Natural killer cell (primary cell): ENCODE results near the gene GPRIN1. TPM values are rescaled to one million over a fixed set of nuclear protein-coding genes. Genes with fewer than 3 reads are reported as not detected.

Experiments used
- ATAC-seq, 3 donors: fragments of 150-1000 bp in 2 of 3; fragments of 200-7000 bp in 1 of 3; cut with Tn5 transposase; 1 replicate in 1 of 3; 2 replicates in 2 of 3; pipeline ENCODE4 v1.10.0; 2021; ENCODE audit warnings: mild to moderate bottlenecking in 2 of 3, moderate library complexity in 2 of 3
- DNase-seq, 2 donors: peaks; one replicate each; pipeline versions ENCODE4 v3.0.0 to v3.0.0-alpha.2; 2013 to 2021; ENCODE audit warnings: mixed read lengths in 1 of 2
- H3K27ac ChIP-seq: one replicate; pipeline ENCODE4 v1.5.1; 2013; ENCODE audit warnings: mild to moderate bottlenecking, low read length
- H3K27me3 ChIP-seq: one replicate; pipeline ENCODE4 v1.6.1; 2013; ENCODE audit warnings: low read length; ENCODE audit not compliant: control insufficient read depth, insufficient read depth
- H3K36me3 ChIP-seq: one replicate; pipeline ENCODE4 v1.6.1; 2013; ENCODE audit warnings: low read length; ENCODE audit not compliant: control insufficient read depth, insufficient read depth
- H3K4me1 ChIP-seq: one replicate; pipeline ENCODE4 v1.6.1; 2013; ENCODE audit warnings: low read length; ENCODE audit not compliant: control insufficient read depth, insufficient read depth
- H3K4me3 ChIP-seq: one replicate; pipeline ENCODE4 v1.5.1; 2013; ENCODE audit warnings: low read length
- H3K9me3 ChIP-seq: one replicate; pipeline ENCODE4 v1.6.1; 2013; ENCODE audit warnings: low read length; ENCODE audit not compliant: control insufficient read depth, insufficient read depth
- H3K27ac Mint-ChIP-seq, 2 donors: one replicate each; pipeline ENCODE4 v1.8.0; 2022; ENCODE audit warnings: mild to moderate bottlenecking in 2 of 2, mixed read lengths in 2 of 2, moderate library complexity in 1 of 2
- H3K27me3 Mint-ChIP-seq, 2 donors: one replicate each; pipeline ENCODE4 v1.8.0; 2022; ENCODE audit warnings: low read depth in 2 of 2, mixed read lengths in 2 of 2
- H3K36me3 Mint-ChIP-seq: one replicate; pipeline ENCODE4 v1.8.0; 2022; ENCODE audit warnings: mixed read lengths
- H3K4me1 Mint-ChIP-seq, 2 donors: one replicate each; pipeline ENCODE4 v1.8.0; 2022; ENCODE audit warnings: mixed read lengths in 2 of 2
- H3K4me3 Mint-ChIP-seq: one replicate; pipeline ENCODE4 v1.8.0; 2022; ENCODE audit warnings: mild to moderate bottlenecking, moderate library complexity, mixed read lengths
- H3K9me3 Mint-ChIP-seq, 2 donors: one replicate each; pipeline ENCODE4 v1.8.0; 2022; ENCODE audit warnings: mixed read lengths in 2 of 2
- WGBS: methylation state at CpG from one replicate; pipeline ENCODE4 v1.1.7; 2013; ENCODE audit warnings: missing lambda C conversion rate; ENCODE audit not compliant: insufficient coverage; 5-methylcytosine and 5-hydroxymethylcytosine counted together
- intact Hi-C: fragments of 100-400 bp; cut with micrococcal nuclease; formaldehyde crosslinking; loops from one replicate; pipeline ENCODE4 v1.14.2; 2022
- total RNA-seq, 4 donors: library from RNA; stranded (reverse); fragments of 120-200 nt in 1 of 4; gene quantifications; one replicate each; pipeline versions ENCODE4 v1.2.3 to v1.2.4, GENCODE V29; 2013 to 2022
- TF ChIP-seq, protein P1 (sequence below): fragments of 200-600 bp; IDR thresholded peaks from one replicate; pipeline ENCODE4 v1.8.0; 2022; ENCODE audit warnings: antibody characterized with exemption

The GPRIN1 gene
- total RNA-seq, 3 donors from 2014 or later (not counting 1 experiment from before 2014, with no cell fraction given), result 0.92 to 1.5 (median 1.3) TPM

DNA sequence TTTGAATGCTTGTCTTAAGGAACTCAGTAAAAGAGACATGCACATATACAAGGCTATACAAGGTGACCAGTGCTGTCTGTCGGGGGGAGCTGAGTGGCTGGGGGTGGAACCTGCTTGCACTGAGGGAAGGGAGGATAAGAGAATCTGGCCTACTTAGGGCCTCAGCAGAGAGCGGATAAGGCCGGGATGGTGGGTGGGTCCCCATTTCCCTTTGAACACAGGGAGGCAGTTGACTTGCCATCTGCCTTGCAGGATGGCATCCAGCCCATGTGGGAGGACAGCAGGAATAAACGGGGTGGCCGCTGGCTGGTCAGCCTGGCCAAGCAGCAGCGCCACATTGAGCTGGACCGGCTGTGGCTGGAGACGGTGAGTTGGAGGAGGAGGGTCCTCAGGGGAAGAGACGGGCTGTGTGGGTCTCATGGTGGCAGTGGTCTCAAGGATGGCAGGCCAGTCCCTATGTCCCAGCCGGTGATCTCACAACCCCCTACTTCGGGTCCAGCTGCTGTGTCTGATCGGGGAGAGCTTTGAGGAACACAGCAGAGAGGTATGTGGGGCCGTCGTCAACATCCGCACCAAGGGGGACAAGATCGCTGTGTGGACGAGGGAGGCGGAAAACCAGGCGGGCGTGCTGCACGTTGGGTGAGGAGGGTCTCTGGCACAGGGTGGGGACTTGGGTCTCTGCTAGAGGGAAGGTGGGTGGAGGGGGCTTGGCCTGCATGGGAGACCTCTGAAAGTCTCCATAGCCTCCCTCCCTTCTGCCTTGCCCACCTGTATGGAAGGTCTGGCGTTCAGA, 35.1 kb upstream of the GPRIN1 start:
- intact Hi-C loops, result no loop called here
- Histone ChIP-seq H3K27me3 (no peaks in the 10 kb centered on the region), H3K4me1 (peaks cover 34% of the 10 kb centered on the region), H3K4me3 (no peak overlapping the region), H3K9me3 (no peaks in the 10 kb centered on the region), H3K36me3 (no peaks in the 10 kb centered on the region), H3K27ac (no peak overlapping the region)
- ATAC-seq (no peak), DNase-seq (no peak)
- 95% methylated on average over 19 of the region's 22 CpGs for WGBS
- Mint-ChIP-seq H3K4me1 (peaks cover 15 to 36% of the 10 kb centered on the region in 2 donors), H3K27ac (peak overlapping the region in 1 of 2 donors; percentile 45), H3K27me3 (no peaks in the 10 kb centered on the region), H3K36me3 (no peaks in the 10 kb centered on the region), H3K4me3 (no peak overlapping the region), H3K9me3 (no peaks in the 10 kb centered on the region)
- TF ChIP-seq, protein P1, sequence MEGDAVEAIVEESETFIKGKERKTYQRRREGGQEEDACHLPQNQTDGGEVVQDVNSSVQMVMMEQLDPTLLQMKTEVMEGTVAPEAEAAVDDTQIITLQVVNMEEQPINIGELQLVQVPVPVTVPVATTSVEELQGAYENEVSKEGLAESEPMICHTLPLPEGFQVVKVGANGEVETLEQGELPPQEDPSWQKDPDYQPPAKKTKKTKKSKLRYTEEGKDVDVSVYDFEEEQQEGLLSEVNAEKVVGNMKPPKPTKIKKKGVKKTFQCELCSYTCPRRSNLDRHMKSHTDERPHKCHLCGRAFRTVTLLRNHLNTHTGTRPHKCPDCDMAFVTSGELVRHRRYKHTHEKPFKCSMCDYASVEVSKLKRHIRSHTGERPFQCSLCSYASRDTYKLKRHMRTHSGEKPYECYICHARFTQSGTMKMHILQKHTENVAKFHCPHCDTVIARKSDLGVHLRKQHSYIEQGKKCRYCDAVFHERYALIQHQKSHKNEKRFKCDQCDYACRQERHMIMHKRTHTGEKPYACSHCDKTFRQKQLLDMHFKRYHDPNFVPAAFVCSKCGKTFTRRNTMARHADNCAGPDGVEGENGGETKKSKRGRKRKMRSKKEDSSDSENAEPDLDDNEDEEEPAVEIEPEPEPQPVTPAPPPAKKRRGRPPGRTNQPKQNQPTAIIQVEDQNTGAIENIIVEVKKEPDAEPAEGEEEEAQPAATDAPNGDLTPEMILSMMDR, result no peak

DNA sequence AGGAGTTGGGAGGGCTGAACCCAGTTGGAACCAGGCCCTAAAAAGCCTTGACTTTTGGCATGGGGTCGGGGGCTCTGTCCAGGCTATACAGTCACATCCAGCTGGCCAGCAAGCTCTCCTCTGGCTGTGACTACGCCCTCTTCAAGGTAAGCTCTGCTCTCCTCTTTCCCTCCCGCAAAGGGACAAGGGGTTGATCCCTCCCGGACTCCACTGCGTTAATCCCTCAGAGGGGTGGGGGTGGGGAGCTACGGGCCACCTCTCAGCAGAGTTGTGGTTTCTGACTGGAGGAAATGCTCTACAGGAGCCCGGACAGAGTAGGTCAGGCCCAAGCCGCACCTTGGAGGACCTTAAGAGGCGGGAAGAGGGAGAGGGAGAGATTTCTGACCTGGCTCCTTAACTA, 34.3 kb upstream of the GPRIN1 start:
- no peak overlapping the region for H3K4me3 Mint-ChIP-seq

DNA sequence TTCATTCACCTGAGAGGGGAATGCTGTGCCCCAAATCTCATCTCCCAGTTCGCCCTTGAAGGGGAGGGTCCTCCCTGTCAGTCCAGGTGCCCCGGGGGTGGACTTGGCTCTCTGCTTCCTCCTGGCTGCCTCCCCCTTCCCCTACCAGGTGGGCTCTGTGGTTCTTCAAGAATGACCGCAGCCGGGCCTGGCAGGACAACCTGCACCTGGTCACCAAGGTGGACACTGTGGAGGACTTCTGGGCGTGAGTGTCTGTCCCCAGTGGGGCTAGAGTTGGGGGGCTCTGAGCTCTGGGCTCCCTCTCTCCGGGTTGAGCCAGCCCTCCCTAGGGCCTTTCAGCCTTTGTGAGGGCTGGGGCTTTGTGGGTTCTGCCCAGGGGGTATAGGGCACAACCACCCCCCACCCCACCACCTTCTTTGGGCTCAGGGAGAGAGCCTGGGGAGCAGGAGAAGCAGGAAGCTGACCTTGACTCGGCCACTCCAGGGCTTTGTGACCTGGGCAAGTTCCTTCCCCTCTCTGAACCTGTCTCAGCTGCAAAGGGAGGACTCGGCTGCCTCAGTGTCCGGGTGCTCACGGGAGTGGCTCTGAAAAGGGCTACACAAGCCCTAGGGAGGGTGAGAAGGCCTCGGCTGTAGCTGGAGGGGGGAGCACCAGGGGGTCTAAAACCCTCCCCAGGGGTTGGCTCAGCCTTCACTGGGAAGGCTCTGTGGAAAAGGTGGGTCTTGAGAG, 33.7 kb upstream of the GPRIN1 start:
- Histone ChIP-seq H3K4me3 (no peak overlapping the region), H3K27me3 (no peaks in the 10 kb centered on the region), H3K4me1 (peaks cover 20% of the 10 kb centered on the region), H3K9me3 (no peaks in the 10 kb centered on the region), H3K36me3 (no peaks in the 10 kb centered on the region), H3K27ac (no peak overlapping the region)
- no peaks in the 10 kb centered on the region for H3K36me3 Mint-ChIP-seq
- DNase-seq, result no peak
- H3K4me1 Mint-ChIP-seq, result peaks cover 5 to 22% of the 10 kb centered on the region in 2 donors
- WGBS, result 88% methylated on average over 11 of the region's 11 CpGs
- no peak overlapping the region for H3K27ac Mint-ChIP-seq
- no peaks in the 10 kb centered on the region for H3K9me3 Mint-ChIP-seq
- ATAC-seq, result no peak
- no peak overlapping the region for H3K4me3 Mint-ChIP-seq
- TF ChIP-seq, protein P1, result no peak
- intact Hi-C loops, result no loop called here
- H3K27me3 Mint-ChIP-seq, result no peaks in the 10 kb centered on the region

More for the DNA sequence above, 34.3 kb upstream of the GPRIN1 start:
- Histone ChIP-seq H3K27ac (no peak overlapping the region), H3K9me3 (no peaks in the 10 kb centered on the region), H3K4me1 (peaks cover 26% of the 10 kb centered on the region), H3K4me3 (no peak overlapping the region), H3K27me3 (no peaks in the 10 kb centered on the region), H3K36me3 (no peaks in the 10 kb centered on the region)
- intact Hi-C loops, result no loop called here
- no peak for ATAC-seq
- no peaks in the 10 kb centered on the region for H3K36me3 Mint-ChIP-seq
- peaks cover 12 to 28% of the 10 kb centered on the region in 2 donors for H3K4me1 Mint-ChIP-seq
- no peak for DNase-seq
- TF ChIP-seq, protein P1, result no peak
- no peaks in the 10 kb centered on the region for H3K27me3 Mint-ChIP-seq
- 80% methylated on average over 9 of the region's 9 CpGs for WGBS
- H3K9me3 Mint-ChIP-seq, result no peaks in the 10 kb centered on the region
- H3K27ac Mint-ChIP-seq, result no peak overlapping the region
